Ammon's horn (tissue), 1 donor: ENCODE measurements around the gene SP5.
"Not testable (repeated sequence)": the region's sequence is repeated elsewhere in the genome, so short reads cannot be mapped to it uniquely, and the experiment has no call there.

Source experiments
- DNase-seq: peaks from one replicate; pipeline ENCODE4 v3.0.0-alpha.2; 2016; ENCODE audit warnings: low spot score

SP5 gene

GRCh38 chr2:170711196-170711773 is 3.9 kb upstream of the SP5 start:
- no peak for DNase-seq

DNA sequence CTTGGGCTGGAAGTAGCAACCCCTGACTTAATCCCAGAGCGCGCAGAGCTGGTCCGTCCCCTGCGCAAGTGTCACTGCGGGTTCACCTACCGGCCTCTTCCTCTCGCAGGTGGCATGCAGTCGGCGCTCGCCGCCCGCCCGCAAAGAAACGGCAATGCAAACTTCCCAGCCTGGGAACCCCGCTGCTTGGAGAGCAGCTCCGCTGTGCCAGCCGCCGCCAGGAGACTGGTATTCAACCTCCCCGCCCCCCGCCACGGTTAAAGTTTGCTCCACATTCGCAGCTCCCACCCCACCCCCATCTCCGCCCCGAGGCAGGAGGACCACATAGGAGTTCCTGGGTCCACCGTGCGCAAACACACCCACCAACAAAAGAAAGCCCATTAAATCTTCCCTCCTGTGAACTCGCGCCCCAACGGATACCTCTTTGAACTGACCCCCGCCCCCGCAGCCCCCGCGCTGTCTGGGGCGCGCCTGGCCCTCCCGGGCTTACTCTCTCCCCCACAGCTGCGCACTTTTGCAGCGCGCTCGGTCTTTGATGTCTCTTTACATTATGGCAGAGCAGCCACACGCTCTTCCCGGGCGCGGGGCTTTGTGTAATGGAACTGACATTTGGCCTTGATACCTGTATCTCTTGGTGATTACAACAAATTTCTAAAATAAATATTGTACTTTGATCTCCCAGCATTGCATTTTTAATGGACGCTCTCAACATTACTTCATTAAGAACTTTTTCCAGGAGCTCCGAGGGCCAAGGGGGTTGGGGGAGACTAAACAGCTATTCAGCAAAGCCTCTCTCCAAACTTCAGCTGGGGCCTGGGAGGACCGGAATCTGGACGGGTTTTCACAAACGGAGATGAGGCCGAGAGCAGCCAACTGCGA is 3.1 kb upstream of the SP5 start:
- no peak for DNase-seq

DNA sequence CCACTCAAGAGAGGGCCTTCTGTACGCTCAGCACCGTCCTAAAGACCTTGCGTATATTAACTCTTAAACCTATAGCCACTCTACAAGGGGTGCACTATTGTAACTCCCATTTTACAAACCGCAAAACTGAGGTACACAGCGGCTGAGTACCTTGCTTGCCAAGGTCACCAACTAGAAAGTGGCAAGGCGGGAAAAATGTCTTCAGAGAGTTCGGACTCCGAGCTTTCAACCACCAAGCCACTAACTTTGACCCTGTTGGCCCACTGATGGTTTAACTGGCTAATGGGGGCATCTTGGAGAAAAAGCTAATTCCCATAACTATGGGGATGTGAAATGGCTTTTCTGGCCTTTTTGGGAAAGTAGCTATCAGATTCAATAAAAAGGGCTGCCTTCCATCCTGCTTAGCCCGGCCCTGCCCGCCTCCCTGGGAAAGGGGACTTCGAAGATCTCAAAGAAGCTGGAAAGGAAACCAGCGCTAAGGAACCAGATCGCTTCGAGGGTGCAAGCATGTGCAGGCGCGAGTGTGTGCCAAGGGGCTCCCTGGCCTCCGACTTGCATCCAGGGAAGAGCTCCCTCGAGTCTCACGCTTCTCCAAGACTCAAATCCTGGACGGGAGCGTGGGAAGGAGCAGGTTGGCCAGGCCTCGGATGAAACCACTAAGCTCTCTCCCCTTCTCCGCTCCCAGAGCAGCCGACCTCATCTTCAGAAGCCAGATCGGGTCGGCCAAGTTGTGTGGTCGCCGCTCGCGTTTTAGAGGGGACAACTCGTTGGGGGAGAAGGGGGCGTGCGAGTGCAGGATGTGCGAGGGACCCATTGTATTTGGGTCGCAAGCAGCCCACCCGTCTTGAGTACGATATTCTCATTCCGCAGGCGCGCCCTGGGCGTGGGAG is 2.2 kb upstream of the SP5 start:
- DNase-seq, result no peak

DNA sequence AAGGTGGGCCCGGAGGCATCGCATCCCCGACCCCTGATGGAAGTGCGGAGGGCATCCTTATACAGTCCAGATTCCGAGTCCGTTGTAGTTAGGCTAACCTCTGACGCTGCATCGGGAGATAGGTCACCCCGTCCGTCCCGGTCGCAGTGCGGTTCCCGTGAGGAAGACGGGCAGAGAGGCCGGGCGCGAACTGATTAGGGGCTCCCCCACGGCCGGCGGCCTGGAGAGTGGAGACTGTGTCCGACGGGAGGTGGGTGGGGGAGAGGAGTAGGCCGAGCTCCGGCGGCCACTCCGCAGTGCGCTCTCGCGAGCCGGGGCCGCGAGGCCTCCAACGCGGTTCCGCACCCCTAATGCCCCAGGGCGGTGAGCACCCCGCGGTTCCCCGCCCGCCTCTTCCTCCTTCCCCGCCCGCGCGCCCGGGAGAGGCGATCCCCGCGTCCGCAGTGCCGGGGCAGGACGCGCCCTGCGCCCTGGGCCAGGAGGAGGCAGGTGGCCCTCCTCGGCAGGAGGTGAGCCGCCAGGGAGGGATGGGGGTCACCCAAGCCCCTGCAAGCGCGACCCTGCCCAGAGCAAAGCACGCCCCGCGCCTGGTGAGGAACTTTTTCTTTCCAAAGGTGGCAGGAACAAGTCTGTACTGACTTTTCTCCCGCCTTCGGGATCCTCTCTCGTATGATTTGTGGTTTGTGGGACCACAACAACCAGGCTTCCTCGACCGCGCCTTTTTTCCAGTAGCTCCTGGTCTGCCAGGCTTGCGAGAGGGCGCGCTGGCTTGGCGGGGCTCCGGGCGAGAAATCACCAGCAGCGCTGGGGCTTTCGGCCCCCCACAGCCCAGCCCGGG is 1.4 kb upstream of the SP5 start:
- no peak for DNase-seq

- DNase-seq, result no peak
Observed at GRCh38 chr2:170714381-170715061, 616 bp upstream of the SP5 start.

- DNase-seq, result no peak
Observed at GRCh38 chr2:170715932-170716777, 1.0 kb downstream of the SP5 start.

- DNase-seq, result no peak
Observed at GRCh38 chr2:170716851-170717598, 1.9 kb downstream of the SP5 start.

- no peak for DNase-seq
Observed at GRCh38 chr2:170717599-170717963, 2.4 kb downstream of the SP5 start.

GRCh38 chr2:170717991-170718589 is 3.0 kb downstream of the SP5 start:
- no peak for DNase-seq

DNA sequence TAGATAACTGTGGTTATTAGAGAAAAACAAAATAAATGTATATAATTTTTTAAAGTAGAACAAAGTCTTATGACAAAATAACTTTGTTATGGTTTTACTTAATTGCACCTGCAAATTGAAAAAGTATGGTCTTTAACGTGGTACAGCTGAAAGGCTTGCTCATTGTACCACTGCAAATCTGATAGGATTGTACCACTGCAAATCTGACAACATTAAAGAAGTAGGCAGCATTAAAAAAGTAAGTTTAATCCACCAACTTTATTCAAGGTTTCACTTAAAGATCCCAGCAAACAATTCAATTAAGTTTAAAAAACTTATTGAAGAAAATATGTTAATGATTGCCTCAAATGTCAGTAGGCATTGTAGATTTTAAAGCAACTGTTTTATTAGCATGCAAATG is 4.7 kb downstream of the SP5 start:
- DNase-seq, result no peak

GRCh38 chr2:170721678-170722077 is 6.5 kb downstream of the SP5 start:
- DNase-seq, result no peak

- DNase-seq, result no peak
Observed at GRCh38 chr2:170722301-170722700, 7.2 kb downstream of the SP5 start.

DNA sequence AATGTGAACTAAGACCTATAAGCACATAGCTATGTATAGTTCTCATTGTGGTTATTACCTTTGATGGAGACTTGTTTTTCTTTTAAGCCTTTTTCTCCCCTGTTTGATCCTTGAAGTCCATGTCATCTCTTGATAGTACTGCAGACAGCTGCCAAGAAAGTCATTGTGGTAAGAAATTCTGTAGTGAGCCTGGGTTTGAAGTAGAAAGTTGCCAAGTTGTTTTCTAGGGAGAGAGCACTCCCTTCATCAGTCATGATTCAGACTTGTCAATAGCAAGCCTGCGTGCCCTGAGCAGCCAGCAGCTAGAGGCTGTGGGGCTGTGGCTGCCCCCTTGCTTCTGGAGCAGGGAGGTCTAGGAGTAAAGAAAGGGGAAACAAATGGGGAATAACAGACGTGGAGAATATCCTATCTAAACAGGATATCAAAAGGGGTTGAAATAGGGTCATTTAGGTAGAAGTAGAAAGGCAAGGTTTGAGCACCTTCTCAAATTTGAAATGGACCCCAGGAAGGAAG is 8.4 kb downstream of the SP5 start:
- no peak for DNase-seq

GRCh38 chr2:170733798-170734600 is 18.9 kb downstream of the SP5 start:
- no peak for DNase-seq

- not testable (repeated sequence) for DNase-seq
Observed at GRCh38 chr2:170734601-170735000, 19.5 kb downstream of the SP5 start.

DNA sequence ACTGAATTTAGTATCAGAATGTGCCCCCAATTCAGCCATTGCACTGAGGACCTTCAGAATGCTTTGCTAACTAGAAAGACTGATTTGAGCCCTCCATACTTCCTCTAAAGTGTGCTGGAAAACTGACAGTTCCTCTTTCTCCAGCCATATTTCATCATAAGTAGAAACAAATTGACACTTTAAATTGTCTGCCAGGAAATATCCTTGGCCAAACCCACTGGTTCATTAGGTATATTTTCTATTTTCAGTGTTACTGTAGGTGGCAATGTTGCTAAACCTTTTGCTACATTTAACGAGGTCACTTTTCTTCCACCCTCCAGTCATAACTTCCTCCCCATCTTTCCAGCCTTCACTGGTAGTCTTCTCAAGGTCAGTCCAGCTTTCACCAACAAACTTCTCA is 21.5 kb downstream of the SP5 start:
- DNase-seq, result no peak

- DNase-seq, result no peak
Observed at GRCh38 chr2:170737406-170737805, 22.3 kb downstream of the SP5 start.

DNA sequence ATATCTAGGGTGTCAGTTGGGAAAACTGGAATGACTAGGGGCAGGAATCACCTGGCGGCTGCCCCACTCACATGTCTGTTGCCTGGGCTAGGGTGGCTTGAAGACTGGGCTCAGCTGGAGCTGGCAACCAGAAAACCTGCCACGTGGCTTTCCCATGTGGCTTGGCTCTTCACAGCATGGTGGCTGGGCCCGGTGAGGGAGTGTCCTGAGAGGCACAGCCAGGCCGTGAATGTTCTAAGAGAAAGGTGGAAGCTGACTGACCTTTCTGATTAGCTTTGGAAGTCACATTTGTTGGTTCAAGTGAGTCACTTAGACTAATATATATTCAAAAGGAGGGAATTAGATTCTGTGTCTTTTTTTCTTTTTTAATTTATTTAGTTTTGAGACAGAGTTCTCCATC is 22.7 kb downstream of the SP5 start:
- no peak for DNase-seq
